Panc1 (cell line): ENCODE measurements around the gene IQGAP1. TPM values are rescaled to one million over a fixed set of nuclear protein-coding genes. Genes with fewer than 3 reads are reported as not detected.
A peak's percentile ranks its signal among the peaks of the same experiment; 100 is the strongest.

Source experiments
- ATAC-seq: fragments of 200-7000 bp; cut with Tn5 transposase; 2 replicates; pipeline ENCODE4 v1.9.1; 2020; ENCODE audit warnings: mild to moderate bottlenecking, moderate library complexity
- BruUV-seq: library from RNA; stranded (reverse); fragments of 400-500 nt; replicated peaks from 2 replicates; lab custom pipeline; 2021; lab: Mats Ljungman, UMichigan
- CTCF ChIA-PET: fragments of 300-600 bp; sonication (Branson Sonifier 250); formaldehyde crosslinking; loops from one replicate; lab custom pipeline; 2022; ENCODE audit warnings: antibody characterized with exemption; lab: Charles Lee
- POLR2A ChIA-PET: fragments of 300-600 bp; sonication (Branson Sonifier 250); formaldehyde crosslinking; loops from one replicate; lab custom pipeline; 2022; ENCODE audit warnings: antibody characterized with exemption; lab: Charles Lee
- DNase-seq: peaks from one replicate; pipeline ENCODE4 v3.0.0-alpha.2; 2010; ENCODE audit warnings: low read depth, low spot score
- H3K27ac ChIP-seq: 2 replicates; pipeline ENCODE4 v1.5.1; 2011; ENCODE audit warnings: mild to moderate bottlenecking, low read length, inconsistent platforms
- H3K27me3 ChIP-seq: fragments of 200-500 bp; sonication (Bioruptor generic); 2 replicates; pipeline ENCODE4 v1.6.0; 2014; ENCODE audit warnings: low read length, inconsistent platforms; ENCODE audit not compliant: control insufficient read depth, insufficient read depth
- H3K36me3 ChIP-seq: fragments of 200-500 bp; sonication (Bioruptor generic); 2 replicates; pipeline ENCODE4 v1.5.1; 2014; ENCODE audit warnings: inconsistent platforms, mild to moderate bottlenecking, low read length, moderate library complexity; ENCODE audit not compliant: control insufficient read depth, insufficient read depth
- H3K4me1 ChIP-seq: 2 replicates; pipeline ENCODE4 v1.5.1; 2011; ENCODE audit warnings: inconsistent platforms, mild to moderate bottlenecking, low read length, moderate library complexity; ENCODE audit not compliant: control insufficient read depth, insufficient read depth
- H3K4me3 ChIP-seq, 2 experiments: 2 replicates each; pipeline ENCODE4 v1.5.1; 2011 to 2012; ENCODE audit warnings: low read depth in 2 of 2, low read length in 2 of 2, mild to moderate bottlenecking in 2 of 2, inconsistent platforms in 1 of 2, moderate library complexity in 1 of 2
- H3K9me3 ChIP-seq: fragments of 200-500 bp; sonication (Bioruptor generic); 2 replicates; pipeline ENCODE4 v1.5.1; 2014; ENCODE audit warnings: low read depth, mild to moderate bottlenecking, inconsistent platforms, low read length, moderate library complexity; ENCODE audit not compliant: control insufficient read depth, insufficient read depth
- CTCF ChIP-seq: fragments of 450-650 bp; IDR thresholded peaks from 2 replicates; pipeline ENCODE4 v1.5.1; 2017; ENCODE audit warnings: mild to moderate bottlenecking
- POLR2AphosphoS5 ChIP-seq: IDR thresholded peaks from 2 replicates; pipeline ENCODE4 v1.6.1; 2012; ENCODE audit warnings: mild to moderate bottlenecking, low read depth, low read length, moderate library complexity
- REST ChIP-seq, 2 experiments: IDR thresholded peaks; 2 replicates each; pipeline ENCODE4 v1.6.1; 2011 to 2012; ENCODE audit warnings: low read depth in 2 of 2, control low read depth in 1 of 2, low read length in 1 of 2, mild to moderate bottlenecking in 1 of 2, moderate library complexity in 1 of 2; ENCODE audit not compliant: insufficient read depth in 1 of 2
- SIN3A ChIP-seq: IDR thresholded peaks from 2 replicates; pipeline ENCODE4 v1.6.1; 2012; ENCODE audit warnings: low read depth, mild to moderate bottlenecking, low read length, moderate library complexity, borderline replicate concordance; ENCODE audit not compliant: insufficient read depth
- TCF7L2 ChIP-seq: IDR thresholded peaks from 2 replicates; pipeline ENCODE4 v1.6.1; 2011; ENCODE audit warnings: mild to moderate bottlenecking, low read depth, low read length, inconsistent platforms
- in situ Hi-C: cut with HindIII; loops from 2 replicates; pipeline ENCODE4 v1.10.0; 2016; ENCODE audit warnings: low sequenced_read_pairs, low pct_unique_long_range_greater_than_20kb
- intact Hi-C: fragments of 100-400 bp; cut with micrococcal nuclease; formaldehyde crosslinking; loops from one replicate; pipeline ENCODE4 v1.10.0; 2022; ENCODE audit not compliant: unreplicated experiment
- total RNA-seq: library from RNA; stranded (reverse); gene quantifications from one replicate; pipeline ENCODE4 v1.2.1, GENCODE V29; 2021; ENCODE audit not compliant: unreplicated experiment

IQGAP1 gene
- total RNA-seq, 1 experiment from 2014 or later = 228 TPM

GRCh38 chr15:90469723-90470122 is 81.7 kb downstream of the IQGAP1 start:
- no peaks in the 10 kb centered on the region for H3K9me3 ChIP-seq

GRCh38 chr15:90470453-90470852 is 82.4 kb downstream of the IQGAP1 start:
- Histone ChIP-seq H3K9me3 (no peaks in the 10 kb centered on the region), H3K27ac (no peak overlapping the region), H3K4me1 (no peaks in the 10 kb centered on the region), H3K27me3 (no peaks in the 10 kb centered on the region), H3K36me3 (peaks cover 38% of the 10 kb centered on the region), H3K4me3 (no peak overlapping the region)
- in situ Hi-C loops (no loop called here), intact Hi-C loops (no loop called here)
- POLR2A ChIA-PET = no interaction called here
- ATAC-seq (no peak), DNase-seq (no peak)
- no TSS peak for BruUV-seq
- TF ChIP-seq SIN3A = no peak
- no peak for TF ChIP-seq CTCF
- TF ChIP-seq REST (IDR thresholded peaks at IDR 0.05; ENCODE audit: insufficient read depth in 1 of 2, low read depth in 2 of 2, low read length in 1 of 2) = no peak
- no peak for TF ChIP-seq TCF7L2
- TF ChIP-seq POLR2AphosphoS5 = no peak
- CTCF ChIA-PET = interaction anchor here (1.0 kb wide), 1 partner anchor 151 kb away, joined by 3 read pairs; no protein-coding TSS in a partner anchor

More at GRCh38 chr15:90469723-90470122, 81.7 kb downstream of the IQGAP1 start:
- TSS peak; percentile 21 for BruUV-seq
- no peak for ATAC-seq
- Histone ChIP-seq H3K4me3 (no peak overlapping the region), H3K27ac (no peak overlapping the region), H3K4me1 (no peaks in the 10 kb centered on the region), H3K36me3 (peaks cover 41% of the 10 kb centered on the region), H3K27me3 (no peaks in the 10 kb centered on the region)
- intact Hi-C loops (no loop called here), in situ Hi-C loops (no loop called here)
- TF ChIP-seq CTCF (no peak), POLR2AphosphoS5 (no peak), REST (IDR thresholded peaks at IDR 0.05; ENCODE audit: insufficient read depth in 1 of 2, low read depth in 2 of 2, low read length in 1 of 2) (no peak), TCF7L2 (no peak), SIN3A (no peak)
- ChIA-PET POLR2A (no interaction called here), CTCF (interaction anchor here (1.0 kb wide), 1 partner anchor 150 kb away, joined by 3 read pairs; no protein-coding TSS in a partner anchor)
- no peak for DNase-seq
